ENCODE measurements around the gene GBX2. TPM values are rescaled to one million over a fixed set of nuclear protein-coding genes. Genes with fewer than 3 reads are reported as not detected.

GBX2 gene
- not detected for total RNA-seq

DNA sequence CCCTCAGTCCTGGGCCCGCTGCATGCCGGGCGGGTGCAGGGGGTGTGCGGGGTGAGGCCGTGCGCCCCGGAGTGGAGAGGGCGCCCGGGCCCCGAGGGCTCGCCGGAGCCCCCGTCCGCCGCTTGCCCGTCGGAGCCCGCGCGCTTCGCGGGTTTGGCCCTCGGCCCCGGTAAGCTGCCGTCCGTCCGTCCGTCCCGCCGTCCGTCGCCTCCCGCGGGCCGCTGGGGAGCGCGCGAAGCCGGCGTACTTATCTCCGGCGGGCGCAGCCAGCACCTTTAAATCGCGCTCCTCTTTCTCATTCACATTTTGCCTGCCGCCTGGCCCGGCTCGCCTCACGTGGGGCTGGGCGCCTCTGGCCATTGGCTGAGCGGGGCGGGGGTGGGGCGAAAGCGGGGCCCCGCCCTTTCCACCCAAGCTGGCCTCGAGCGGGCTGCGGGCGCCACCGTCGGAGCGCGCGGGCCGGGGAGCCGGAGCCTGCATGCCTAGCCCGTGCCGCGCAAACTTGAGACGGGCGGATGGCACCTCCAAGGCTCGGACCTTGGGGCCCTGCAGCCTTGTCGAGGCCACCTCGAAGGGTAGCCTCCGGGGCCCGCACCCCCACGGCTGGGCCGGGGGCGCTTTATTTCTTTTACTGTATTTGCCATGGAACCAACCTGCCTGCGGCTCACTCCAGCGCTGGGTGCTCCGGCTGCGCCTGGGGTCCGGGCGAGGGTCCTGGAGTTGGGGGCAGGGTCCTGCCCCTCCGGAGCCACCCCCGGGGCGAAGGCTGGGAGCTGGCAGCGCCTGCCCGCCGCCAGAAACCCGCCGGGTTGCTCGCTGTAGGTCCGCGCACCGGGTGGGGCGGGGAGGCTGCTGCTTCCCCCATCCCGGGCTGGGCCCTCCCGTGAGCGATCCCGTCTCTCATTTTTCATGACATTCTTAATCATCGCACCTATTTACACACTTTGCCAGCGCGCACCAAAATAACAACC, at the start of gene GBX2:
GBX2 (minus strand) TSS at position 277 of the 971 bp plus-strand sequence. CDS start 415 bp downstream, outside the sequence.
- H3K36me3 Mint-ChIP-seq (ENCODE audit: insufficient read depth), result no peaks in the 10 kb centered on the region
- H3K9me3 Mint-ChIP-seq, result no peaks in the 10 kb centered on the region
- peak in 1 of 2 donors; percentile 20 for ATAC-seq
- H3K4me1 Mint-ChIP-seq (ENCODE audit: low read depth), result peaks cover 17% of the 10 kb centered on the region
- H3K27me3 Mint-ChIP-seq (ENCODE audit: low read depth), result peaks cover 60% of the 10 kb centered on the region
- DNase-seq, result no peak
- no peak within 1 kb of the TSS for H3K4me3 Mint-ChIP-seq

DNA sequence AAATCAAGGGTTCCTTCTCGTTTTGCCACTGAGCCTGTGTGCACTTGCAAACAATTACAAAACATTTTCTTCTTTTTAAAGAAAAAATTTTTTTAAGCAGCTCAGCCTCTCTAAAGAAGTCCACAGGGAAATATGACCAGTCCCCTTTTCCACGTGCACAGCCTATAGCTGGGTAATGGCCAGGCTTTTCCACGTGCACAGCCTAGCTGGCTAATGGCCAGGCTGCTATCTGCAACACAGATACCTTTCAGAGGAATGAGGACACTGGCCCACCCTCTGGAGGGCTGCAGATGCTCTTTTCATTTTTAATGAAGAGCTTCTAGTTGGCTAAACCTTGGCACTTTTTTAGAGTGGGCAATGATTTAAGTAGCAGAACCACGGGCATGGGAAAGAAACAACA, 49.7 kb upstream of the GBX2 start:
- peaks cover 36% of the 10 kb centered on the region for H3K27me3 Mint-ChIP-seq (ENCODE audit: low read depth)
- ATAC-seq (no peak), DNase-seq (no peak)
- no peak overlapping the region for H3K4me3 Mint-ChIP-seq
- H3K36me3 Mint-ChIP-seq (ENCODE audit: insufficient read depth), result no peaks in the 10 kb centered on the region
- H3K4me1 Mint-ChIP-seq (ENCODE audit: low read depth), result no peaks in the 10 kb centered on the region
- H3K9me3 Mint-ChIP-seq, result no peaks in the 10 kb centered on the region

DNA sequence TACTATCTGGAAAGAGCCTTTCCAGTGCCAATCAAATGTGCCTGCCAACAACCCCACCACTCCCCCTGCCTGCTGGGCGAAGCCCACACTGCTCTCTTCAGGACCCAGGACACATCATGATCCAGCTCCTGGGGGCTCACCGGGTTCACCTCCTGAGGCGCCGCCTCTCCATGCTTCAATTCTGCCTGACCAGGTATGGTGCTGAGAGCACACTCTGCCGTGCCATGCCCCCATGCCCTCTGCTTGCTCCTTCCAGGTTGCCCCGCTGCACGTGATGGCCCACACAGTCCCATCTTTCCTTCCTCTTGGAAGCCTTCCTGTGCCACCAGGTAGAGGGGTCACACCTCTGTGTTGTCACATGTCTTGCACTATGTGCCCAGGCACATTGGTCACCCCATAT, 48.5 kb upstream of the GBX2 start:
- ATAC-seq (no peak), DNase-seq (no peak)
- no peaks in the 10 kb centered on the region for H3K4me1 Mint-ChIP-seq (ENCODE audit: low read depth)
- H3K27me3 Mint-ChIP-seq (ENCODE audit: low read depth), result peaks cover 34% of the 10 kb centered on the region
- H3K36me3 Mint-ChIP-seq (ENCODE audit: insufficient read depth), result no peaks in the 10 kb centered on the region
- H3K9me3 Mint-ChIP-seq, result no peaks in the 10 kb centered on the region
- H3K4me3 Mint-ChIP-seq, result no peak overlapping the region

DNA sequence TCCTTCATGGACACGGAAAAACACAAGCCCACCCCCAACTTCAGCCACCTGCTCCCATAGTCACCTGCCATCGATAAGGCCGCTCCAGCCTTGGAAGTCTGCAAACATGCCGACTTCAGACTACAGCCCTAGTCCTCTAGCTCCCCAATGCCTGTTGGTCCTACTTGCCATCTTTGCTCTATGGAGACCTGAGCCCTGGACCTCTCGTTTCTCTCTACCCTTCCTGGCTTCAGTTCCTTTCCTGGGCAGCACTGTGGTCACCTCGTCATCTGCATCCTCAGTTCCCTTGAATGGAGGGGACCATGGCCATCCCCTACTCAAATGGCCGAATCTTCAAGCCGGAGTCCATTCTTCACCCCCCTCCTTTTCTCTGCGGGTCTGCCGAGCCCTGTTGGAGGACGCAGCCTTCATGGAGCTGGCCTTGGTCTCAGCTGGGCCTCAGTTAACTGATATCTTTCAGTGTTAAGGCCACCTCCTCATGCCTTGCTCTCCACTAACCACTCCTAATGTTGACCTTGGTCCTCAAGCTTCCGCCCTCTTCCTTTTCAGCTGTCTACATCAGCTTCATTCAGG, 47.7 kb upstream of the GBX2 start:
- Mint-ChIP-seq H3K4me3 (no peak overlapping the region), H3K27me3 (ENCODE audit: low read depth) (peaks cover 34% of the 10 kb centered on the region), H3K36me3 (ENCODE audit: insufficient read depth) (no peaks in the 10 kb centered on the region), H3K4me1 (ENCODE audit: low read depth) (no peaks in the 10 kb centered on the region), H3K9me3 (no peaks in the 10 kb centered on the region)
- no peak for ATAC-seq
- DNase-seq, result no peak

DNA sequence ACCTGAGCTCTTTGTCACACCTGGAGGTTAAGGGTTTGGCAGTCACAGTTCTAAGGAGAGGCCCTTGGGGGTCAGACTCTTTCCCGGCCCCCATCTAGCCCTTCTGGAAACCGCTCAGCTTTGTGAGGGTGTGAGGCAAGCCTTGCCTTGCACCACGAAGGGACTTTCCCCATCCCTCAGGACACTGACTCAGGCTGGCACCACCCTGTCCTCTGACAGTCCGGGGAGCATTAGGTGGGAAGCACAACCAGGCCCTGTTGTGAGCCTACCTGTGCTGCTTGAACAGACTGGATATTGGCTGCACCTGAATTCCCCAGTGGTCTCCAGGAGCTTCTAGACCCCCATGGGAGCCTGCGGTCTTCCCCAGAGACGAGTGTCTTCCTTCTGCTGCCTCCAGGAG, 47.0 kb upstream of the GBX2 start:
- DNase-seq, result no peak
- no peaks in the 10 kb centered on the region for H3K36me3 Mint-ChIP-seq (ENCODE audit: insufficient read depth)
- ATAC-seq, result no peak
- no peak overlapping the region for H3K4me3 Mint-ChIP-seq
- no peaks in the 10 kb centered on the region for H3K4me1 Mint-ChIP-seq (ENCODE audit: low read depth)
- H3K27me3 Mint-ChIP-seq (ENCODE audit: low read depth), result peaks cover 37% of the 10 kb centered on the region
- H3K9me3 Mint-ChIP-seq, result no peaks in the 10 kb centered on the region

DNA sequence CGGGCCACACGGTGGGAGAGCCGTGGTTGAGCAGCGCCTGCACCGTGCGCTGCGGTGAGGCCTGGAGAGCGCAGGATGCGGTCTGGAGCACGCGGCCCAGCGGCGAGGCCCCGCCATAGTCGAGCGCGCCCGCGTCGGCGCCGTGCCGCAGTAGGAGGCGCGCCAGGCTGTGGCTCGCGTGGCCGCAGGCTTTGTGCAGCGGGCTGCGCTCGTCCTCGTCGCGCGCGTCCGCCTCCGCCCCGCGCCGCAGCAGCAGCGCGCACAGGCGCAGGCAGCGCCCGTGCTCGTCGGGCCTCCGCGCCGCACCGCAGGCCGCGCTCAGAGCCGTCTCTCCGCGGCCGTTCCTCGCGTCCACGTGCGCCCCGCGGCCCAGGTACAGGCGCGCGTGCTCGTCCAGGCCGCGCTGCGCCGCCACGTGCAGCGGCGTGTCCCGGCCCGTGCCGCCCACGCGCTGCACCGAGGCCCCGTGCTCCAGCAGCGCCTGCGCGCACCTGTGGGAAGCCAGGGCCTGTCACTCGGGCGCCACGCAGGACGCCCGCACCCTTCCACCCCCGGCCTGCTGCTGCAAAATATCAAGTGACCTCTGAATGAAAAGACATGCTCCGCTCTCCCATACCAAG, 46.3 kb upstream of the GBX2 start:
- no peak for ATAC-seq
- Mint-ChIP-seq H3K36me3 (ENCODE audit: insufficient read depth) (no peaks in the 10 kb centered on the region), H3K4me1 (ENCODE audit: low read depth) (no peaks in the 10 kb centered on the region), H3K4me3 (no peak overlapping the region), H3K9me3 (no peaks in the 10 kb centered on the region), H3K27me3 (ENCODE audit: low read depth) (peaks cover 39% of the 10 kb centered on the region)
- no peak for DNase-seq

DNA sequence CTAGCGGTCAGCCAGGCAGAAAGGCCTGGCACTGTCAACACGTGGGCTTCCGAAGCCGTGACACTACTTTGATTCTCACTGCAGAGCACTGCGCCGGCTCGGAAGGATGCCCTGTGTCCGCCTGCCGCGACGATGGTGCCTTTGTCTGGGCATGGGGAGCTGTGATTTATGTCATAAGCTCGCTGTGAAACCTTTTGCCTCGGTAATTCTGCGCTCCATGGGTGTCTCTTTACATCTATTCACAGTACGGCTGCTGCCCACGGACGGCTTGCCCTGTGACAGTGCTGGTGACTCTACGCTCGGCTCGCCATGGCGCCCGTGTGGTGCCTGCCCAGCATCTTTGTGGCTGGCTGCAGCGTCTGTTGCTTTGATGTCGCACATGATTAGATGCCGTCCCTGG, 43.1 kb upstream of the GBX2 start:
- Mint-ChIP-seq H3K27me3 (ENCODE audit: low read depth) (peaks cover 27% of the 10 kb centered on the region), H3K4me1 (ENCODE audit: low read depth) (no peaks in the 10 kb centered on the region), H3K9me3 (peaks cover 4% of the 10 kb centered on the region), H3K36me3 (ENCODE audit: insufficient read depth) (no peaks in the 10 kb centered on the region), H3K4me3 (no peak overlapping the region)
- DNase-seq, result no peak
- ATAC-seq, result no peak

DNA sequence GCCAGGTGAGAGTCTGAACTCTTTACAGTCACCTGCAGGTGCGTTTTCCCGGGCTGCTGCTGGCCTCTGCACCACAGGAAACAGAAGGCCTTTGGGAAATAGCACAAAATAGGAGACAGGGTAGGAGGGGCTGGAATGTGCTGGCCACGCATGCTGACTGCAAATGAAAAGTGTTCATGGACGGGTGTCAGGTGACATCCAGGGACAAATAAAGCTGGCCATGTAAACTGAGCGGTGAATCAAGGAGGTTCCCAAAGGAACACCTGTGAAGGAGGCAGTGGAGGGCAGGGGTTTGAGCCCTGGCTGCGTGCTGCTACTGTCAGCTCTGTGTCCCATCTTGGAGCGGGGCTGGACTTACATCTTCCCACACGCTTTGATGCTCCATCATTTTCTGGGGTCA, 42.4 kb upstream of the GBX2 start:
- no peak for DNase-seq
- Mint-ChIP-seq H3K4me1 (ENCODE audit: low read depth) (no peaks in the 10 kb centered on the region), H3K36me3 (ENCODE audit: insufficient read depth) (no peaks in the 10 kb centered on the region), H3K27me3 (ENCODE audit: low read depth) (peaks cover 21% of the 10 kb centered on the region), H3K9me3 (peaks cover 9% of the 10 kb centered on the region), H3K4me3 (no peak overlapping the region)
- no peak for ATAC-seq

DNA sequence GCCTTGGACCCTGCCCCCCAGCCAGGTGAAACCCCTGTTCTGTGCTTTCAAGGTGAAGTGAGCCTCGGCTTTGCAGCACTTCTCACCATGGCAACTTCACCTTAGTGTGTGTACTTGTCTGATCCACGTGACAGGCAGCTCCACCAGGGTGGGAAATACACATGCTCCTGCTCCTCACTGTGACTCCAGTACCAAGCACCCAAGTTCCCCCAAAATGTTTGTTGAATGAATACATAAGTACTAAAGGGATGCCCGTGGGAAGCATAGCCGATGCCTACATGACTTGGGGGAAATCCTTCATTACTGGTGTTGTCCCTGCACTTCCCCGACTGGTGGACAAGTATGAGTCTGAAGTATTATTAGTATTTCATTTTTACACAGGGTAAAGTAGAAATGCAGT, 41.8 kb upstream of the GBX2 start:
- ATAC-seq (no peak), DNase-seq (no peak)
- peaks cover 19% of the 10 kb centered on the region for H3K27me3 Mint-ChIP-seq (ENCODE audit: low read depth)
- H3K4me3 Mint-ChIP-seq, result no peak overlapping the region
- peaks cover 9% of the 10 kb centered on the region for H3K9me3 Mint-ChIP-seq
- H3K4me1 Mint-ChIP-seq (ENCODE audit: low read depth), result no peaks in the 10 kb centered on the region
- H3K36me3 Mint-ChIP-seq (ENCODE audit: insufficient read depth), result no peaks in the 10 kb centered on the region

DNA sequence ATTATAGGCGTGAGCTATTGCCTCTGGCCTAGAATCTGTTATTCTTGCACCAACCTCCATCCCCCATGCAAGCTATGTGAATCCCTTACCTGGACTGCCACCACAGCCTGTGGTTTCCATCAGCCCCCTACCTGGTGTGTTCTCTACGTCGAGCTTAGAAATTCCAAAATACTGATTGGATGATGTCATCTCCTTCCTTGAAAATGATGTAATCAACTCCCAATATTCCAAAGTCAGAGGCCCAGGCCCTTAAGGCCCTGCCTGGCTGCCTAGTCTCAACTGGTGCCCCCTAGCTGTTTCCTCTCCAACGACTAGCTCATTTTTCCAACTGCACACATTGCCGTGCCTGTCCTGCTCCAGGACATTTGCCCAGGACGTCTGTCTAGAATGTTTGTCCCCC, 41.3 kb upstream of the GBX2 start:
- Mint-ChIP-seq H3K9me3 (peaks cover 9% of the 10 kb centered on the region), H3K4me3 (no peak overlapping the region), H3K4me1 (ENCODE audit: low read depth) (no peaks in the 10 kb centered on the region), H3K27me3 (ENCODE audit: low read depth) (peaks cover 17% of the 10 kb centered on the region), H3K36me3 (ENCODE audit: insufficient read depth) (no peaks in the 10 kb centered on the region)
- DNase-seq (no peak), ATAC-seq (no peak)

DNA sequence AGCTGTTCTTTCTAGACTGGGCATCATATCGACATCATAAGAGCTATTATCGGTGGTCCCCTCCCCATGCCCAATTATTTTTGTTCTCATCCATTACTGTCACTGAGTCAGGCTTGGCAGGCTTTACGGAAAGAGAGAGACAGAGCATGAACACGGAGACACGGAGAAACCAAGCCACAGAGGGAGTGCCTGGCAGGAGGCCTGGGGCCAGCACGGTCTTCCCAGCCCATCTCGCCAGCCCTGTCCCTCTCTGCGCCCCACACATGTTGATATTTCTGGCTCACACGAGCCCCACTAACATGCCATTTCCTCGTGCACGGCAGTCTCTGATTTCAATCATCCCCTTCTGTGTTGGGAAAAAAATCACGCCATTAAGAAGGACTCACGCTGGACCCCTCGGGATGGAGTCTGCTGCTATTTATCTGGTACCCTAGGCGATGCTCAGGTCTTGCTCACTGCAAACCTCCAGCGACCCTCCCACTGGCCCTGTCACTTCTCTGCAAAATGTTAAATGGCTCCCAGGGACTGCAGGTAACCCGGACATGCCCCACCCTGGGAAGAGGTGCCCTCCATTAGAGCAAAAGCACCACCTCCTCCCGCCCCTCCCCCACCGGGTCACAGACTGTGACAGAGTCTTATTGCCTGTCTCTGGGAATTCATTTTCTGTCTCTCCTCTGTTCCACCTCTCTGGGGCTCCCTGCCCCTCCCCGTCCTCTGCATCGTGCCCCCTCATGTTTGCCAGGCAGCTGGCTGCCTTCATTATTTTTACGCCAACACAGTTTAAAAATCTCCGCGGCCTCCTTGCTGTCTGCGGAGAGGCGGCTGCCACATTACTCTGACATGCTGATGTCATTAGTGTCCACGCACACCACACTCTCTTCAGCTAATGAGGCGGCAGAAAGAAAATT, 40.1 kb upstream of the GBX2 start:
- DNase-seq (no peak), ATAC-seq (no peak)
- Mint-ChIP-seq H3K9me3 (peaks cover 9% of the 10 kb centered on the region), H3K36me3 (ENCODE audit: insufficient read depth) (no peaks in the 10 kb centered on the region), H3K4me3 (no peak overlapping the region), H3K27me3 (ENCODE audit: low read depth) (peaks cover 9% of the 10 kb centered on the region), H3K4me1 (ENCODE audit: low read depth) (no peaks in the 10 kb centered on the region)

DNA sequence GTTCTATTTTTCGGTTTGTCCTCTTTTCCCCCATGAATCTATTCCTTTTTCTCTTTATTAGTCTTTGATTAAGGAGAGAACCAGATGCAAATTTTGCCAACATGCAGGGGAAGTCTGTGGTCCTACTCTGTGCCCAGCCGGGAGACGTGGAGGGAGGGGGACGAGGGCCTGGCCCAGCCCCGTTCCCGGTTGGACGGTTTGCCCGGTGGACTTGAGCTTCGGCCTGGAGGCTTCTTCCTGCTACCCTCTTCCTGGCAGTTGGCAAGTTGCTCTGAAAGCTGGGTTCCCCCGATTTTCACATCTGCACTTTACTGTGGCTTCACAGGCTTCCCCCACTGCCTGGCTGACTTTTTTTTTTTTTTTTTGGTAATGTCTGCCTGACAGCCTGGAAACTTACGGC, 39.3 kb upstream of the GBX2 start:
- no peaks in the 10 kb centered on the region for H3K4me1 Mint-ChIP-seq (ENCODE audit: low read depth)
- H3K36me3 Mint-ChIP-seq (ENCODE audit: insufficient read depth), result no peaks in the 10 kb centered on the region
- H3K9me3 Mint-ChIP-seq, result peaks cover 9% of the 10 kb centered on the region
- no peak overlapping the region for H3K4me3 Mint-ChIP-seq
- ATAC-seq (no peak), DNase-seq (no peak)
- peaks cover 8% of the 10 kb centered on the region for H3K27me3 Mint-ChIP-seq (ENCODE audit: low read depth)

DNA sequence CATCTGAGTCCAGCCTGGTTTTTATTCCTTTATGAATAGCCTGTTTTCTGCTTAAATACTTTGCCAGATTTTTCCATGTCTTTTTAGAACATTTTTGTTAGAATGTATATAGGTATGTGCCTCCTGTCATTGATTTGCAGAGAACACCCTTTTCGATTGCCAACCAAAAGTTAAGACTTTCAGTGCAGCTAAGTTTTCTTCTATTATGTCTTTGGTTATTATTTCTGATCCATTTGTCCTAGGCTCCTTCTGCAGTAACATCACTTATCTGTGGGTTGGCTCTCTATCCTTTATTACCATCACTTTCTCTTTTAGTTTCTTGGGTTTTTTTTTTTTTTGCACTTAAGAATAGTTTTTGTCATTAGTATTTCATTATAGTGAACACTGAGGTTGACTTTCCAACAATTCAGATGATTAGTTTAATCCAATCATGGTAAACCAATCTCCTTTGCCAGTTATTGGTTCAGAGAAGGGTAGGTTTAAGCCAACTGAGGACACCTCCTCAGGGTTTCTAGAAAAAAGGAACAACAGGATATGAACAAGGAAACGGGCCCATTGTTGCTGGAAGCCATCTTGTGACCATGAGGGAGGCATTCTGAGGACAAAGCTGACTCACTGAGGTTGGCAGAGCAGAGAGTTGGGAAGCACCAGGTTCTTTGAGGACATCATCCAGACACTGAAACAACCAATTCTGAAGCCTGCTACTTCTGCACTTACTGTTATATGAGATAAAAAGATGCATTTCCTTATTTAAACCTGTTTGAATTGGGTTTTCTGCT, 37.9 kb upstream of the GBX2 start:
- Mint-ChIP-seq H3K4me1 (ENCODE audit: low read depth) (no peaks in the 10 kb centered on the region), H3K4me3 (no peak overlapping the region), H3K27me3 (ENCODE audit: low read depth) (peaks cover 9% of the 10 kb centered on the region), H3K9me3 (peaks cover 9% of the 10 kb centered on the region), H3K36me3 (ENCODE audit: insufficient read depth) (no peaks in the 10 kb centered on the region)
- no peak for DNase-seq
- no peak for ATAC-seq

All from activated T-cell treated with anti-CD3 and anti-CD28 coated beads, Interleukin-2, amount 50 U/mL, for 4 hours (primary cell).